HG02763 (cell line): ENCODE data around the gene CDADC1.

ENCODE experiments used
- ATAC-seq: cut with Tn5 transposase; IDR thresholded peaks from one replicate; pipeline ENCODE4 v1.9.1; 2021; ENCODE audit warnings: mild to moderate bottlenecking, moderate library complexity; ENCODE audit not compliant: unreplicated experiment

The CDADC1 gene

GRCh38 chr13:49235856-49236431 is 11.8 kb upstream of the CDADC1 start:
- ATAC-seq, result no peak

GRCh38 chr13:49238621-49239020 is 9.1 kb upstream of the CDADC1 start:
- ATAC-seq, result no peak

- ATAC-seq, result no peak
Observed at GRCh38 chr13:49240017-49240416, 7.7 kb upstream of the CDADC1 start.

- no peak for ATAC-seq
Observed at GRCh38 chr13:49241296-49241695, 6.4 kb upstream of the CDADC1 start.

- no peak for ATAC-seq
Observed at GRCh38 chr13:49245101-49245500, 2.6 kb upstream of the CDADC1 start.

- peak; percentile 20 for ATAC-seq
Observed at GRCh38 chr13:49246850-49247642, 679 bp upstream of the CDADC1 start.

GRCh38 chr13:49248622-49249002 is 887 bp downstream of the CDADC1 start:
- ATAC-seq, result no peak

- ATAC-seq, result no peak
Observed at GRCh38 chr13:49251326-49251725, 3.6 kb downstream of the CDADC1 start.

GRCh38 chr13:49253310-49253709 is 5.6 kb downstream of the CDADC1 start:
- ATAC-seq, result no peak

GRCh38 chr13:49254007-49254406 is 6.3 kb downstream of the CDADC1 start:
- ATAC-seq, result no peak

GRCh38 chr13:49256841-49257240 is 9.1 kb downstream of the CDADC1 start:
- ATAC-seq, result no peak

GRCh38 chr13:49258089-49258796 is 10.5 kb downstream of the CDADC1 start:
- no peak for ATAC-seq

GRCh38 chr13:49259586-49259985 is 11.9 kb downstream of the CDADC1 start:
- no peak for ATAC-seq

- ATAC-seq, result no peak
Observed at GRCh38 chr13:49262634-49263033, 14.9 kb downstream of the CDADC1 start.

- no peak for ATAC-seq
Observed at GRCh38 chr13:49265822-49266221, 18.1 kb downstream of the CDADC1 start.

GRCh38 chr13:49271264-49271663 is 23.5 kb downstream of the CDADC1 start:
- no peak for ATAC-seq

GRCh38 chr13:49272296-49272695 is 24.6 kb downstream of the CDADC1 start:
- ATAC-seq, result no peak

GRCh38 chr13:49278211-49278610 is 30.5 kb downstream of the CDADC1 start:
- no peak for ATAC-seq

GRCh38 chr13:49279112-49279511 is 31.4 kb downstream of the CDADC1 start:
- ATAC-seq, result no peak

- no peak for ATAC-seq
Observed at GRCh38 chr13:49279885-49280284, 32.2 kb downstream of the CDADC1 start.

GRCh38 chr13:49287995-49288394 is 40.3 kb downstream of the CDADC1 start:
- no peak for ATAC-seq

GRCh38 chr13:49288458-49288857 is 40.7 kb downstream of the CDADC1 start:
- no peak for ATAC-seq
